Loucy (cell line): Measurements from ENCODE around the gene SDCCAG8.

Source experiments
- H2AFZ ChIP-seq: fragments of 200-600 bp; sonication (generic); 2 replicates; pipeline ENCODE4 v1.6.0; 2016; ENCODE audit warnings: antibody characterized with exemption, mild to moderate bottlenecking, low read length, moderate library complexity
- H3F3A ChIP-seq: fragments of 200-600 bp; 2 replicates; pipeline ENCODE4 v1.6.0; 2016; ENCODE audit warnings: antibody characterized with exemption, low read depth, mild to moderate bottlenecking
- H3K27me3 ChIP-seq: fragments of 200-600 bp; sonication (generic); 2 replicates; pipeline ENCODE4 v1.6.1; 2014; ENCODE audit warnings: low read length, mild to moderate bottlenecking; ENCODE audit not compliant: insufficient read depth, poor library complexity, severe bottlenecking
- H3K36me3 ChIP-seq: fragments of 200-600 bp; sonication (generic); 2 replicates; pipeline ENCODE4 v1.6.1; 2016; ENCODE audit warnings: low read length; ENCODE audit not compliant: insufficient read depth
- H3K4me1 ChIP-seq: fragments of 200-600 bp; sonication (generic); 2 replicates; pipeline ENCODE4 v1.5.1; 2014; ENCODE audit warnings: low read length, mild to moderate bottlenecking; ENCODE audit not compliant: insufficient read depth, poor library complexity, severe bottlenecking
- H3K4me2 ChIP-seq: fragments of 200-600 bp; sonication (generic); 2 replicates; pipeline ENCODE4 v1.6.0; 2014; ENCODE audit warnings: antibody characterized with exemption, low read length, low read depth, mild to moderate bottlenecking; ENCODE audit not compliant: poor library complexity, severe bottlenecking
- H3K4me3 ChIP-seq: fragments of 200-600 bp; sonication (generic); 2 replicates; pipeline ENCODE4 v1.5.1; 2014; ENCODE audit warnings: low read length, mild to moderate bottlenecking, mixed read lengths; ENCODE audit not compliant: poor library complexity, severe bottlenecking
- H3K79me2 ChIP-seq: fragments of 200-600 bp; sonication (generic); 2 replicates; pipeline ENCODE4 v1.6.1; 2014; ENCODE audit warnings: low read length; ENCODE audit not compliant: insufficient read depth
- H3K9ac ChIP-seq: fragments of 200-600 bp; sonication (generic); 2 replicates; pipeline ENCODE4 v1.6.0; 2014; ENCODE audit warnings: mild to moderate bottlenecking, low read depth, low read length, moderate library complexity; ENCODE audit not compliant: poor library complexity, severe bottlenecking
- H3K9me2 ChIP-seq: fragments of 200-600 bp; sonication (generic); replicated peaks from 2 replicates; pipeline ENCODE4 v1.6.1; 2016; ENCODE audit warnings: low read depth, low read length, mixed read lengths
- H3K9me3 ChIP-seq: fragments of 200-600 bp; sonication (generic); 2 replicates; pipeline ENCODE4 v1.6.1; 2014; ENCODE audit warnings: mild to moderate bottlenecking, antibody characterized with exemption, low read length, low read depth; ENCODE audit not compliant: insufficient read depth
- H4K20me1 ChIP-seq: fragments of 200-600 bp; sonication (generic); 2 replicates; pipeline ENCODE4 v1.6.0; 2014; ENCODE audit warnings: antibody characterized with exemption, low read length, mild to moderate bottlenecking; ENCODE audit not compliant: insufficient read depth, poor library complexity, severe bottlenecking
- EZH2phosphoT487 ChIP-seq: fragments of 200-600 bp; IDR thresholded peaks from 2 replicates; pipeline ENCODE4 v1.6.1; 2018; ENCODE audit warnings: antibody characterized with exemption, mild to moderate bottlenecking, moderate library complexity, borderline replicate concordance
- TF ChIP-seq, protein P1 (sequence below): fragments of 200-600 bp; sonication (generic); conservative IDR thresholded peaks from 2 replicates; pipeline ENCODE4 v1.5.1; 2014; ENCODE audit warnings: mild to moderate bottlenecking, antibody characterized with exemption, low read length

SDCCAG8 gene

DNA sequence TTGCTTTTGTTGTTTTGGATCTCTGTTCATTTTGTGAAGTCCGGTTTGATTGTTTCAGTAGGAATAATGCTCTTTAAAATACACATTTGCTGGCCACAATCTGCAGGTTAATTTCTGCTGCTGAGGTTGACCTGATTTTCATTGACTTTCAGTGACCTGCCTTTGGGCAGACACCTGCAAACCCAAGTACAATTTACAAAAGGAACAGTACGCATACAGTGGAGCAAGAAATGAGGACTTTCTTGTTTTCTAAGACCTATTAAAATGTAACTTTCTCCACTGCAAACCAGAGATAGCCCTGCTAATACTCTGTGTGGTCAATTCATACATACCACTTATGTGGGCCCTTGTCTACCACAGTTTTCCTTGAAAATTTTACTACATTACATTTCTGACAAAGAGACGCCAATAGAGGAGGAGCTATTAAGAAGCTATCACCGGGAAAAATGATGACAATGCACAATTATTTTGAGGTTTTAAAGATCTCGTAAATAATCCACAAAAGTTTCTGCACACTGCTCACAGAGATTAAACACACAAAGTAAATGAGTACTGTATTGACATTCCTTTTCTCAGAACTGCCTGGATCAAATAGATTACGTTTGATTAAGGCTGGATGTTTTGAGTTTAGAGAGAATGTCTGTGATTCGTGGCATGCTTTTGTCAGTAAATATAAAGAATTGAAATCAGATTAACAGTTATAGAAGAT lies 141.9 kb downstream of the SDCCAG8 start:
- H2AFZ ChIP-seq, result no peak overlapping the region
- H3K27me3 ChIP-seq, result no peaks in the 10 kb centered on the region
- no peaks in the 10 kb centered on the region for H3K9me2 ChIP-seq
- no peak overlapping the region for H3K4me3 ChIP-seq
- no peaks in the 10 kb centered on the region for H3F3A ChIP-seq
- no peaks in the 10 kb centered on the region for H4K20me1 ChIP-seq
- H3K4me2 ChIP-seq, result no peak overlapping the region
- no peaks in the 10 kb centered on the region for H3K9me3 ChIP-seq
- H3K9ac ChIP-seq, result no peak overlapping the region
- no peaks in the 10 kb centered on the region for H3K36me3 ChIP-seq
- TF ChIP-seq, protein P1, sequence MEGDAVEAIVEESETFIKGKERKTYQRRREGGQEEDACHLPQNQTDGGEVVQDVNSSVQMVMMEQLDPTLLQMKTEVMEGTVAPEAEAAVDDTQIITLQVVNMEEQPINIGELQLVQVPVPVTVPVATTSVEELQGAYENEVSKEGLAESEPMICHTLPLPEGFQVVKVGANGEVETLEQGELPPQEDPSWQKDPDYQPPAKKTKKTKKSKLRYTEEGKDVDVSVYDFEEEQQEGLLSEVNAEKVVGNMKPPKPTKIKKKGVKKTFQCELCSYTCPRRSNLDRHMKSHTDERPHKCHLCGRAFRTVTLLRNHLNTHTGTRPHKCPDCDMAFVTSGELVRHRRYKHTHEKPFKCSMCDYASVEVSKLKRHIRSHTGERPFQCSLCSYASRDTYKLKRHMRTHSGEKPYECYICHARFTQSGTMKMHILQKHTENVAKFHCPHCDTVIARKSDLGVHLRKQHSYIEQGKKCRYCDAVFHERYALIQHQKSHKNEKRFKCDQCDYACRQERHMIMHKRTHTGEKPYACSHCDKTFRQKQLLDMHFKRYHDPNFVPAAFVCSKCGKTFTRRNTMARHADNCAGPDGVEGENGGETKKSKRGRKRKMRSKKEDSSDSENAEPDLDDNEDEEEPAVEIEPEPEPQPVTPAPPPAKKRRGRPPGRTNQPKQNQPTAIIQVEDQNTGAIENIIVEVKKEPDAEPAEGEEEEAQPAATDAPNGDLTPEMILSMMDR, result no peak
- TF ChIP-seq EZH2phosphoT487, result no peak
- H3K4me1 ChIP-seq, result no peaks in the 10 kb centered on the region
- no peaks in the 10 kb centered on the region for H3K79me2 ChIP-seq

- Histone ChIP-seq H3K4me1 (no peaks in the 10 kb centered on the region), H3K4me2 (no peak overlapping the region), H3K27me3 (no peaks in the 10 kb centered on the region), H2AFZ (no peak overlapping the region), H3K4me3 (no peak overlapping the region), H3F3A (no peaks in the 10 kb centered on the region), H3K36me3 (no peaks in the 10 kb centered on the region), H3K79me2 (no peaks in the 10 kb centered on the region), H3K9me2 (no peaks in the 10 kb centered on the region), H3K9me3 (no peaks in the 10 kb centered on the region), H3K9ac (no peak overlapping the region), H4K20me1 (no peaks in the 10 kb centered on the region)
- TF ChIP-seq, protein P1, result no peak
- no peak for TF ChIP-seq EZH2phosphoT487
Measured at GRCh38 chr1:243399561-243400155, 143.8 kb downstream of the SDCCAG8 start.

DNA sequence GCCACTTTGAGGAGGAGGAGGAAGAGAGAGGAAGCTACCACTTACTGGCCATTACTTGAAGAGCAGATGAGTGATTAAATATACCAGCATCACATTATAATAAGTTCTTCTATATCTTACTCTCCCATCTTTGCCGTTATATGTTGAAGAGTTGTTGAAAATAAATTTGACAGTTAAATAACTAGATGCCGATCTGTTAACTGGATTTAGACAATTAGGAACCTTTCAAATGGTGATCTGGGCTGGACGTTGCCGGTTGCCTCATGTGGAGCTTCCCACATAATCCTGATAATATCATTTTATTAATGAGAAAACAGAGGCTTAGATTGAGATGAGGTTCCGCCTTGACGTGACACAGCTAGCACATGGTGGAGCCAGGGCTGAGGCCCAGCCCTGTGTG lies 147.0 kb downstream of the SDCCAG8 start:
- Histone ChIP-seq H2AFZ (no peak overlapping the region), H3K27me3 (no peaks in the 10 kb centered on the region), H3F3A (no peaks in the 10 kb centered on the region), H3K79me2 (no peaks in the 10 kb centered on the region), H3K4me2 (no peak overlapping the region), H3K4me3 (no peak overlapping the region), H3K9ac (no peak overlapping the region), H4K20me1 (no peaks in the 10 kb centered on the region), H3K9me3 (no peaks in the 10 kb centered on the region), H3K36me3 (no peaks in the 10 kb centered on the region), H3K4me1 (no peaks in the 10 kb centered on the region), H3K9me2 (no peaks in the 10 kb centered on the region)
- no peak for TF ChIP-seq EZH2phosphoT487
- TF ChIP-seq, protein P1, result no peak
